ENCODE data around the gene DCAF11. TPM values are rescaled to one million over a fixed set of nuclear protein-coding genes. Genes with fewer than 3 reads are reported as not detected.
A peak's percentile ranks its signal among the peaks of the same experiment; 100 is the strongest.

The DCAF11 gene
- total and polyA plus RNA-seq, 2 of the 13 experiments (the other 11 are each of a cell fraction or from before 2014, with no cell fraction given), result 150 to 257 TPM

DNA sequence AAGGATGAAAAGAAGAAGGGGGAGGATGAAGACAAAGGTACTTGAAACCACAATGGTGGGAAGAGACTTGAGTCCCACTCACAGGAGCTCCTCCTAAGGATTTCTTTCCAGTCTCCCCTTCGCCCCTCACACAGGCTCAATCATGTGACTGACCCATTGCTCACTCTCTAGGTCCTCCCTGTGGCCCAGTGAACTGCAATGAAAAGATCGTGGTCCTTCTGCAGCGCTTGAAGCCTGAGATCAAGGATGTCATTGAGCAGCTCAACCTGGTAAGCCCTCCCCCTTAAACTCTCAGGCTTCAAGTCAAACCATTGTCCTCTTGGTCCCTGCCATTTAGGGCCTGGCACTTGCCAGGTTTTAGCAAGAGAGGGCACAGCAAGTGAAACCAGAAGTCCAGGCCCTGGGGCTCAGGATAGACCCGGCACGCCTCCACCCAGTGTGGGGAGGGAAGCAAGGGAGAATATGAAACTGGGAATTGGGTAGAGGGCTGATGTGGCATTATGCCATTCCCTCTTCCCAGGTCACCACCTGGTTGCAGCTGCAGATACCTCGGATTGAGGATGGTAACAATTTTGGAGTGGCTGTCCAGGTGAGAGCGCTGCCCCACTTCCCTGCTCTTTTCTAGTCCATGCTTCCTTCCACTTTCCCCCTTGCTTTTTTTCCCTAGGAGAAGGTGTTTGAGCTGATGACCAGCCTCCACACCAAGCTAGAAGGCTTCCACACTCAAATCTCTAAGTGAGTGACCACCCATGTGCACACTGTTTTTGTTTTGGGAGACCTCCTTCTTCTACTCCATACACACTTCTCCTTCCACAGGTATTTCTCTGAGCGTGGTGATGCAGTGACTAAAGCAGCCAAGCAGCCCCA is 23.2 kb downstream of the DCAF11 start (continued):
- TF ChIP-seq GRHL1 (CRISPR knock-in tag; conservative IDR thresholded peaks at IDR 0.05), result no peak
- peak; percentile 67; the same call in 1 of the 2 replicates for TF ChIP-seq ZBTB49 (CRISPR knock-in tag; IDR thresholded peaks at IDR 0.05; ENCODE audit: borderline replicate concordance)
- no peak for TF ChIP-seq ZSCAN9 (CRISPR knock-in tag; IDR thresholded peaks at IDR 0.05; ENCODE audit: borderline replicate concordance)
- no peak for TF ChIP-seq RFX5 (IDR thresholded peaks at IDR 0.05; ENCODE audit: low read depth, low read length)
- TF ChIP-seq, protein P1, sequence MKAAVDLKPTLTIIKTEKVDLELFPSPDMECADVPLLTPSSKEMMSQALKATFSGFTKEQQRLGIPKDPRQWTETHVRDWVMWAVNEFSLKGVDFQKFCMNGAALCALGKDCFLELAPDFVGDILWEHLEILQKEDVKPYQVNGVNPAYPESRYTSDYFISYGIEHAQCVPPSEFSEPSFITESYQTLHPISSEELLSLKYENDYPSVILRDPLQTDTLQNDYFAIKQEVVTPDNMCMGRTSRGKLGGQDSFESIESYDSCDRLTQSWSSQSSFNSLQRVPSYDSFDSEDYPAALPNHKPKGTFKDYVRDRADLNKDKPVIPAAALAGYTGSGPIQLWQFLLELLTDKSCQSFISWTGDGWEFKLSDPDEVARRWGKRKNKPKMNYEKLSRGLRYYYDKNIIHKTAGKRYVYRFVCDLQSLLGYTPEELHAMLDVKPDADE (CRISPR knock-in tag; IDR thresholded peaks at IDR 0.05), result no peak
- TF ChIP-seq ZNF430 (CRISPR knock-in tag; IDR thresholded peaks at IDR 0.05), result no peak
- TF ChIP-seq RAD21 (CRISPR knock-in tag; IDR thresholded peaks at IDR 0.05), result no peak
- no peak for TF ChIP-seq ISX (CRISPR knock-in tag; conservative IDR thresholded peaks at IDR 0.05)
- TF ChIP-seq, protein P2, sequence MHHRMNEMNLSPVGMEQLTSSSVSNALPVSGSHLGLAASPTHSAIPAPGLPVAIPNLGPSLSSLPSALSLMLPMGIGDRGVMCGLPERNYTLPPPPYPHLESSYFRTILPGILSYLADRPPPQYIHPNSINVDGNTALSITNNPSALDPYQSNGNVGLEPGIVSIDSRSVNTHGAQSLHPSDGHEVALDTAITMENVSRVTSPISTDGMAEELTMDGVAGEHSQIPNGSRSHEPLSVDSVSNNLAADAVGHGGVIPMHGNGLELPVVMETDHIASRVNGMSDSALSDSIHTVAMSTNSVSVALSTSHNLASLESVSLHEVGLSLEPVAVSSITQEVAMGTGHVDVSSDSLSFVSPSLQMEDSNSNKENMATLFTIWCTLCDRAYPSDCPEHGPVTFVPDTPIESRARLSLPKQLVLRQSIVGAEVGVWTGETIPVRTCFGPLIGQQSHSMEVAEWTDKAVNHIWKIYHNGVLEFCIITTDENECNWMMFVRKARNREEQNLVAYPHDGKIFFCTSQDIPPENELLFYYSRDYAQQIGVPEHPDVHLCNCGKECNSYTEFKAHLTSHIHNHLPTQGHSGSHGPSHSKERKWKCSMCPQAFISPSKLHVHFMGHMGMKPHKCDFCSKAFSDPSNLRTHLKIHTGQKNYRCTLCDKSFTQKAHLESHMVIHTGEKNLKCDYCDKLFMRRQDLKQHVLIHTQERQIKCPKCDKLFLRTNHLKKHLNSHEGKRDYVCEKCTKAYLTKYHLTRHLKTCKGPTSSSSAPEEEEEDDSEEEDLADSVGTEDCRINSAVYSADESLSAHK (CRISPR knock-in tag; IDR thresholded peaks at IDR 0.05; ENCODE audit: borderline replicate concordance), result no peak
- no peak for TF ChIP-seq ZSCAN21 (CRISPR knock-in tag; IDR thresholded peaks at IDR 0.05; ENCODE audit: borderline replicate concordance)
- no peak for TF ChIP-seq ZNF460 (CRISPR knock-in tag; IDR thresholded peaks at IDR 0.05; ENCODE audit: borderline replicate concordance)
- TF ChIP-seq, protein P3, sequence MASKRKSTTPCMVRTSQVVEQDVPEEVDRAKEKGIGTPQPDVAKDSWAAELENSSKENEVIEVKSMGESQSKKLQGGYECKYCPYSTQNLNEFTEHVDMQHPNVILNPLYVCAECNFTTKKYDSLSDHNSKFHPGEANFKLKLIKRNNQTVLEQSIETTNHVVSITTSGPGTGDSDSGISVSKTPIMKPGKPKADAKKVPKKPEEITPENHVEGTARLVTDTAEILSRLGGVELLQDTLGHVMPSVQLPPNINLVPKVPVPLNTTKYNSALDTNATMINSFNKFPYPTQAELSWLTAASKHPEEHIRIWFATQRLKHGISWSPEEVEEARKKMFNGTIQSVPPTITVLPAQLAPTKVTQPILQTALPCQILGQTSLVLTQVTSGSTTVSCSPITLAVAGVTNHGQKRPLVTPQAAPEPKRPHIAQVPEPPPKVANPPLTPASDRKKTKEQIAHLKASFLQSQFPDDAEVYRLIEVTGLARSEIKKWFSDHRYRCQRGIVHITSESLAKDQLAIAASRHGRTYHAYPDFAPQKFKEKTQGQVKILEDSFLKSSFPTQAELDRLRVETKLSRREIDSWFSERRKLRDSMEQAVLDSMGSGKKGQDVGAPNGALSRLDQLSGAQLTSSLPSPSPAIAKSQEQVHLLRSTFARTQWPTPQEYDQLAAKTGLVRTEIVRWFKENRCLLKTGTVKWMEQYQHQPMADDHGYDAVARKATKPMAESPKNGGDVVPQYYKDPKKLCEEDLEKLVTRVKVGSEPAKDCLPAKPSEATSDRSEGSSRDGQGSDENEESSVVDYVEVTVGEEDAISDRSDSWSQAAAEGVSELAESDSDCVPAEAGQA (IDR thresholded peaks at IDR 0.05; ENCODE audit: low read depth), result no peak
- TF ChIP-seq, protein P3 (CRISPR knock-in tag; IDR thresholded peaks at IDR 0.05; ENCODE audit: borderline replicate concordance), result no peak
- TF ChIP-seq NCOR1 (IDR thresholded peaks at IDR 0.05; ENCODE audit: borderline replicate concordance, low read length), result no peak
